Hepatocyte (in vitro differentiated cells): ENCODE results near the gene PAK1.

ENCODE experiments used
- CTCF ChIP-seq: fragments of 200-600 bp; sonication (generic); IDR thresholded peaks from 2 replicates; pipeline ENCODE4 v1.5.1; 2016; ENCODE audit warnings: antibody characterized with exemption, mild to moderate bottlenecking; ENCODE audit not compliant: poor library complexity
- EZH2 ChIP-seq: fragments of 200-600 bp; sonication (generic); IDR thresholded peaks from 2 replicates; pipeline ENCODE4 v1.6.1; 2016; ENCODE audit warnings: antibody characterized with exemption, mild to moderate bottlenecking, borderline replicate concordance
- EZH2phosphoT487 ChIP-seq: fragments of 200-600 bp; sonication (generic); IDR thresholded peaks from one replicate; pipeline ENCODE4 v1.6.1; 2018; ENCODE audit warnings: antibody characterized with exemption, mild to moderate bottlenecking, low read depth, moderate library complexity; ENCODE audit not compliant: unreplicated experiment, severe bottlenecking

- TF ChIP-seq CTCF (no peak), EZH2phosphoT487 (no peak), EZH2 (no peak)
These were observed 32.5 kb downstream of the PAK1 start for GRCh38 chr11:77441426-77441825.
